HG03442 (cell line): Measurements from ENCODE around the gene F2RL3.

ENCODE experiments used
- ATAC-seq: cut with Tn5 transposase; IDR thresholded peaks from one replicate; pipeline ENCODE4 v1.9.1; 2021; ENCODE audit warnings: mild to moderate bottlenecking, moderate library complexity; ENCODE audit not compliant: unreplicated experiment

Gene F2RL3

DNA sequence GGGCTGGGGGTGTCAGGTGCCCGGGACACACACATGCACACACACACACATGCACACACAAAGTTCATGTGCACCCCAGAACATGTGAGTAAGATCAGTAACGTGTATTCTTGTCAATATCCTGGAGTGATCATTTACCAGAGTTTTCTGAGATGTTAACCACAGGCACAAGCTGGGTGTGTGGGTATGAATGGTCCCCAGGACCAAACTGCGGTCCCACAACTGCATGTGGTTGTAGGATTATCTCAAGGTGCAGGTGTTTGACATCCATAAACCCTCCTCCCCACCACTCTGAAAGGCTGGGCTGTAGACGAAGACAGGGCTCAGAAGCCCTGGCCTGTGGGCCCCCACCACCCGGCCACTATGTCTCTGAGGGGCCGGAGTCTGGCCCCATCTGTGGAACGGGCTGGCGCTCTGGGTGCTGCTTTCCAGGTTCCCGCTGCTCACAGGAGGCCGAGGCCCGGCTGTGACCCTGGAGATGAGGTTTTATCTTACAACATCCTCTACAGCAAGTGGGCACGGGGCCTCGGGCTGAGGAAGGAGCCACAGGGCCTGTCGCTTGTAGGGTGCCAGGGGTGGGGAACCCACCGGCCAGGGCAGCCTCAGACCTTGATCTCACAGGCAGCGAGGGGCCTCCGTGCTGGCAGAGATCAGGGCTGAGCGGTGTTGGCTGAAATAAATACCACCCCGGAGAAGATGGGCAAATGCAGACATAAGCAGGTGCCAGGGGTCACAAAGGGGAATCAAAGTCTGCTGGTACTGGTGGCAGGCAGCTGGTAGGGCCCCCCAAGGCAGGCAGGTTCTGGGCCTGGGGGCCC lies 4.3 kb downstream of the F2RL3 start:
- ATAC-seq, result no peak

DNA sequence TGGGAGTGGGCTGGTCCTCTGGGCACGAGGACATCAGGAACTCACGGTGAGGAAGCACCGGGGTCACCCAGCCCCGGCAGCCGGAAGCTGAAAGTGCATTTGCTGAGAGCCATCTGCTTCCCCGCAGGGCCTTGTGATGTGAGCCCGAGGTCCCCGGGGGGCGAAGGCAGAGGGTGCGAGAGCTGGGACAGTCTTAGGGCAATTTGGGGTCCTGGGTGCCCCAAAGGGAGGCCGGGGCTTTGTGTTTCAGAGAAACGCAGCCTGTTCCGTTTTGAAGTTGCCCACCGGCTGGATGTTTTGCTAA lies 4.8 kb downstream of the F2RL3 start:
- no peak for ATAC-seq

DNA sequence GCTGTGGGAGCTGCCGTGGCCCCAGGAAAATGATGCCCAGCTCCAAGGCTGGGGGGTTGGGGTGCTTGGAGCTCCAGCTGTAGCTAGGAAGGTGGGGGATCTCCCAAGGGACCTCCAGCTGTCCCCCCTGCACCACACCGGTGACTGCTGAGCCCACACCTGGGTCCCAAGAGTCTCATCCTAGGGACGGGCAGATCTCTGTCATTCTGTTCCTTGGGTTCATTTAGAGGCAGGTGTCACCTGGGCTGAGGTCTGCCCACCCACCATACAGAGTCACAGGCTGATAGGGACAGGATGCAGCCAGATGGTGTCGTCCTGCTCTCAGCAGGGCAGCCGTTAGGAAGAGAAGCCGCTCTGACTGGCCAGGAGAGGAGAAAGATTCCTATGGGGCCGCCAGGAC lies 5.3 kb downstream of the F2RL3 start:
- ATAC-seq, result no peak

DNA sequence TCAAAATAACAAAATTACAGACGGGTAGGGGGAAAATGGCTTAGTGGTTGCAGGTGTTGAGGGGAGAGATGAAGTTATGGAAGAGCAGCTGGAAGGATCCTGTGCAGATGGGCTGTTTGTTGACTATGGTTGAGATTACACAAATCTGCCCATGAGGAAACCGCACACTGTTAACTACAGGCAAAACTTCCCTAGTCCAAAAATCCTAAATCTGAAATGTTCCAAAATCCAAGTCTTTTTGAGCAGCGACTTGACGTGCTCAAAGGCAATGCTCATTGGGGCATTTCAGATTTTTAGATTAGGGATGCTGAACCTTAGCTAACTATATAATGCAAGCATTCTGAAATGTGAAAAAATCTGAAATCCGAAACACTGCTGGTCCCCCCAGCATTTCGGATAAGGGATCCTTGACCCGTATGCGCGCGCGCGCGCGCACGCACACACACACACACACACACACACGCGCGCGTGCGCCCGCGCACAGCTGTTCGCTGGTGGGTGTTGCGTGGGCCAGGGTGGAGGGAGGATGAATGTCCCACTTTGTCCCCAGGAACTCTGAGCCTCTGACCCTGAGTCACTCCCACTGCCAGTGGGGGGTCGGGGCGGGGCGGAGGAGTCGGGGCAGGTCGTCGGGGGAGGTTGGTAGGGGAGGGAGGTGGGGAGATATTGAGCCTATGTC lies 6.8 kb downstream of the F2RL3 start:
- ATAC-seq, result no peak

DNA sequence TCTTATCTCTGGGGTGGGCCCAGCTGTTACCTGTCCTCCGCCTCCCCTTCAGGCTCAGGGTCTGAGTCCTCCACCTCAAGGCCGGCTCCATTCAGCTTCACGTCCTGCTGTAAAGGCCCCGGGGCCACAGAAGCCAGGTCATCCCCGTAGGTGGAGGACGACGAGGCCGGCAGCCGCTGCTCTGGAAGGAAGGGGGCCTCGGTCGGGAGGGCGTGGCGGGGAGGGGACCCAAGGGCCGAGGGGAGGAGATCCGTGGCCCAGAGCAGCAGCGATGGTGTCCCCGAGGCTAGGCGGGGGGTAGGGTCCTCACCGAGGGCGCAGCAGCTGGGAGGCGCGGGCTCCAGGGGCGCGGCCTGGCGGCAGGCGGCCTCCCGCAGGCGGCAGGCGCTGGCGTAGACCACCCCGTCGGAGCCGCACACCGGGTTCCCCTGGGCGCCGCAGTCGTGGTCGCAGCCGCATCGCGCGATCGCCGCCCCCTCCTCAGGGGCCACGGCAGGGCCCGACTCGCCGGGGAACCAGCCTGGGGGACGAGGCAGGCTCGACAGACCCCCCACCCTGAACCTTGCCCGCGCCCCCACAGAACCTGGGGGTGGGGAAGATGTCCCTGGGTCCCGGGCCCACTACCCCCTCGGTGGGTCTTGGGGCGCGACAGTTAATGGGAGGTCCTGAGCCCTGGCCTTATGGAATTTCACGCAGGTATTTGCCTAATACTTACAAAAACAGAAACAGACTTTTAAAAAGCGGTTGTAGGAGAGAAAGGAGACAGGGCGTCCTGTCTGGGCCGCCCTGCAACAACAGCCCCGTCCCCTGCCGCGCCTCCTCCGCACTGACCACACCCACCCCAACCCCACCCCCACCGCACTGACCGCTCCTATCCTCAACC lies 7.6 kb downstream of the F2RL3 start:
- ATAC-seq, result peak; percentile 16

DNA sequence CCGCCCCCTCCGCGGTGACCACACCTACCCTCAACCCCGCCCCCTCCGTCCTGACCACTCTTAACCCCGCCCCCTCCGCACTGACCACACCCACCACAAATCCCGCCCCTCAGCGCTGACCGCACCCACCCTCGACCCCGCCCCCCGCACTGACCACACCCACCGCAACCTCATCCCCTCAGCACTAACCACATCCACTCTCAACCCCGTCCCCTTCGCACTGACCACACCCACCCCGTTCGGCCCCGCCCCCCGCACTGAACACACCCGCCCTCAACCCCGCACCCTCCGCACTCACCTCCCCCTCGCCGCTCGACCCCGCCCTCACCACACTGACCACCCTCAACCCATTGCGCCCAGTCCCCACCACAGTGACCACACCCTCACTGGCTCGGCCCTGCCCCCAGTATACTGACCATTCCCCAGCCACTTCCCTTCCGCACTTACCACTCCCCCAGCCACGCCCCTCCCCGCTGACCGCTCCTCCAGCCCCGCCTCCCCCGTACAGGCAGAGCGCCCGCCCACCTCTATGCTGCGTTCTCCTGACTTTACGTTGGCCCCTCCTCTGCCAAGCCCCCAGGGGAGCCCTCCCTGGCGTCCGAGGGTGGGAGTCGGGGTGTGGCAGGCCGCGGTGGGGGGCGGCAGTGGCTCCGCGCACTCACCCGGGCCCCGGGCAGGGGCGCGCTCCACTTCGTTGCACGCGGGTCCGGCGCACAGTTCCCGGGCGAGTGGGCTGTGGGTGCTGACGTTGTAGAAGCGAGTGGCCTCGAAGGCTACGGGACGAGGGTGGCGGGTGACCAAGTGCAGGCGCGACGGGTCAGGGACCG lies 8.4 kb downstream of the F2RL3 start:
- ATAC-seq, result peak; percentile 32

DNA sequence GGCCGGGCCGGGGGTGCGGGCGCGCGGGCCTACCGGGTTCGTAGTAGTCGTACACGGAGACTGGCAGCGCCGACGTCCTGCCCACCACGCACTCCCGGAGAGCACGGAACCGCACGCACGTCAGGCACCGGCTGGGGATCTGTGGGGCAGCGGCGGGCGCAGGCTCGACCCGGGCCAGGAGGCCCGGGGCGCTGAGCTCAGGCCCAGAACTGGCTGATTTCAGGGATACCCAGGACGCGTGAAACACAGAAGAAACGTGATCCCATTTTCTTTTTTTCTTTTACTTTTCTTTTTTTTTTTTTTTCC lies 9.0 kb downstream of the F2RL3 start:
- ATAC-seq, result peak; percentile 23

DNA sequence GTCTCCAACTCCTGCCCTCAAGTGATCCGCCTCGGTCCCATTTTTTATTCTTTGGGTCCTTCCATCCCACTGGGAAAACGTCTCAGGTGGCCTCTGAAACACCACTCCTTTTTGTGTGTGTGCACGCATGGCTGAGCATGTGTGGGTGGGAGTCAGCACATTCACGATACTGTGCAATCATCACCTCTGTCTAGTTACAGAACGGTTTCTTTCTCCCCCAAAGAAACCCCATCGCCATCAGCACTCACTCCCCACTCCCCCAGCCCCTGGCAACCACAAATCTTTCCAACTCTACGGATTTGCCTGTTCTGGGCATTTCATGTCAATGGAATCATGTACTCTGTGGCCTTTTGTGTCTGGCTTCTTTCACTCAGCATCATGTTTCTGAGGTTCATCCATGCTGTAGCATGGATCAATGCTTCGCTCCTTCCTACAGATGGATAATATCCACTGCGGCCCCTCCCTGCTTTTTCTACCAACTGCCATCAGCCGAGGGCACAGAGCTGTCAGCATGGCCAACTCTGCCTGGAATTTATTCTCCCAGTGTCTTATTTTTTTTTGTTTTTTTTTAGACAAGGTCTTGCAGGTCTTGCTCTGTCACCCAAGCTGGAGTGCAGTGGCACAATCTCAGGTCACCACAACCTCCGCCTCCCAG lies 9.7 kb downstream of the F2RL3 start:
- ATAC-seq, result no peak

DNA sequence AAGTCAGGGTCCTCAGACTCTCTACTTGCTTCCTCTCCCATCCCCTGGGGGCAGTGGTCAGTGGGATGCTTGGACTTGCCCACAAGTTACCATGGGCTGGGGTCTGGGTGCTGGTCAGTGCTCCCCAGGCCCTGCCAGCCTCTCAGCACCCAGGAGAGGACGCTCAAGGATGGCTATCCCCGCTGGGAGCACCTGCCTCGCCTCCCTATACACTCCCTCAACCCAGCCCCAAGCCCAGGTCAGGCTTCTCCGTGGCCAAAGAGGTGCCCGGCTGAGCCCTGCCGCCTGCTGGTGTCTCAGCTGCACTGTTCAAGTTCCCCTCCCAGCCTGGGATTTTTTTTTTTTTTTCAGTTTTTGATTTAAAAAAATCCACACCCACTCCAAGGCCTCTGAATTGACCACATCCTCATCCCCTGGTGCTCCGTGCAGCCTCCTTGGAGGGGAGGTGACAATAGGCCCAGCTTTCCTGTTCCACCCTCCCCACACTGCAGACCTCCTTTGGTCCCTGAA lies 10.8 kb downstream of the F2RL3 start:
- ATAC-seq, result no peak

DNA sequence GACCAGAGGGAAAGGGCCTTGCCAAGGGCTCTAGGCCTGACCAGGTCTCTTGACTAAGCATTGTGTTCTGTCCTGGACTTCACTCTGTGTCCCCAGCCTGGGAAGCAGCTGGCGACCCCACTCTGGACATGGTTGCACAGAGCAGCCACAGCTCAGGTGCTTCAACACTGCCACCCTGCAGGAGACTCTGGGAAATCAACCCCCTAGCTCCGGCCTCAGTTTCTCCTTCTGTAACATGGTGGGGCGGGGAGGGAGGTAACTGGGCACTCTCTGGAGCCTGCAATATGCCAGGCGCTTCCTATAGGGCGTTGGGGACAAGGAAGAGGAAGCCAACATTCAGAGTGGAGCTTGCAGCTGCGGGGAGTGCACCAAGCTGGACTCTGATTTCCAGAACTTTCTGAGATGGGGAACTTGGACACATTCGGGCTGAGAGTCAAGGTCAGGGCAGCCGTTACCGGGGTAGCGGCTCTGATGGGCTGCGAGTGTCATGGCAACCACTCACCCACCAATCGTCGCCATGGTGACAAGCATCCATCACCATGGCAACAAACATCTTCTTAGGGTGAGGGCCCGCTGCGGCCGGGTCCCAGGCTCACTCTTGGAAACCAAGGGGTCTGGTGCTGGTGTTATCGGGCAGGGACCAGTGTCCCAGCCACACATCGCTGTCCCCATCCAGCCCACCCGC lies 12.8 kb downstream of the F2RL3 start:
- ATAC-seq, result no peak

DNA sequence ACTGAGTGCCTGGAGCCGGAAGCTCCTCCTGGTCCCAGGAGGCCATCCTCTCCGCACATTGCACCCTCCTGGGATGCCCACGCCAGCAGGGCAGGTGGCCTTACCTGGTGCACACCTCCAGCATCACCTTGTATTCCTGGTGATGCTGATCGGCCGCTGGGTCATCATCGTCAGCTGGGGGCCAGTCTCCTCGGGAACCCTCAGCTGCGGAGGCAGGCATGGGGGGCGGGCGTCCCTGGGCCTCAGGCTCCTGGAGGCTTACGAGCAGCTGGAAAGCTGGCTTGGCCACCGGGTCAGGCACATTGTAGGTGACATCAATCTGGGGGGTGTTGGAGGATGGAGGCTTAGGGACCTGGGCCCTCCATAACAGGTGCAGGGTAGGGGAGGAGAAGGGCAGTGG lies 13.7 kb downstream of the F2RL3 start:
- ATAC-seq, result no peak

DNA sequence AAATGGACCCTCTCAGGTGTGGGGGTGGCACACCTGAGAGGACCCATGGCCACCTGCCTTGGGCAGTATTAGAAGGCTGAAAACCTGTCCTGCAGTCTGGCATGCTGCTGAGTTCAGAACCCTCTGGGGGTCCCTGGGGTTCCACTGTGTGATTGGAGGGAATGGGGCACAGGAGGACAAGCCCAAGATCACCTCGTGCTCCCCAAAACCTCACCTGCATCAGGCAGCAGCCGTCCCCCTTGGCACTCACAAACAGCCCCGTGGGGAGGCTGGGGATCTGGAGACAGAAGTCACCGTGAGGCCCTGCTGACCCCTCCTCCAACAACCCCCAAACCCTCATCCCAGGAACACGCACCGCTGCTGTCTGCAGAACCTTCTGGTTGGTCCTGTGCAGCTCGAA lies 14.5 kb downstream of the F2RL3 start:
- ATAC-seq, result no peak

DNA sequence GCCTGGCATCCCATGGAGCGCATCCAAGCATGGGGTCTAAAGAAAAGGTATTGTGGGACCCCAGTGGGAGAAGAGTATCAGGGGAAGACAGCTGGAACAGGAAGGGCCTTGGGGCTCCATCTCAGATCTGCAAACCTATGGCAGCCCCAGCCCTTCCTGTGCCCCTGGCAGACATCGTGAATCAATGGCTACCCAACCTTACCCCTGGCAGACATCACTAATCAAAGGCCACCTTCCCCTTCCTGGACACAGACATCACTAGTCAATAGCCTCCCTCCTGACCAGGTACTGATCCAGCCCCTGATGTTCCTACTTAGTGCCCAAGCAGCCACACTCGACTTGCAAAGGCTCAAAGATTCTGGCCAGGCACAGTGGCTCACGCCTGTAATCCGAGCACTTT lies 15.8 kb downstream of the F2RL3 start:
- no peak for ATAC-seq

DNA sequence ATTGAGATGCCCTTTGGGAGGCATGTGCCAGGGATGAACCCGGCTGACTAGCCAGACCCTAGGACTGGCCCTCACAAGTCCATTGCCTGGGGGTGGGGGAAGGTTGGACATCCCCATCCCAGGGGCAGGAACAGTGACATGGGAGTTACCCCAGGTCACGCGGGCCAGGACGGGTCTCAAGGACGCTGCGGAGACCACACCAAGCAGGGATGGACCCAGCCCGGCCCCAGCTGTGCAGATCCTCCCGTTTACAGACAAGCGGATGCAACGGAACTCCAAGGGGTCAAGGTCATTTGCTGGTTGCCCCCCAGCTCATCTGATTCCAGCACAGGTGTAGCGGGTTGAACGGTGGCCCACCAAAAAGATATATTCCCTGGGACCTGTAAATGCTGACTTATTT lies 20.0 kb downstream of the F2RL3 start:
- no peak for ATAC-seq

DNA sequence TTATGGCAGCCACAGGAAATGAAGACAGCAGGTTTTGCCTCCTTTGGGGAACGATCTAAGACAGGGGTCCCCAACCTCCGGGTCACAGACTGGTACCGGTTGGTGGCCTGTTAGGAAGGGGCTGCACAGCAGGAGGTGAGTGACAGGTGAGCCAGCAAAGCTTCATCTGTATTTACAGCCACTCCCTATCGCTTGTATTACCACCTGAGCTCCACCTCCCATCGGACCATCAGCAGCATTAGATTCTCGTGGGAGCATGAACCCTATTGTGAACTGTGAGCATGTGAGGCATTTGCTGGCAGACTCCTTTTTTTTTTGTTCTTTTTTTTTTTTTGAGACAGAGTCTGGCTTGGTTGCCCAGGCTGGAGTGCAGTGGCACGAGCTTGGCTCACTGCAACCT lies 22.2 kb downstream of the F2RL3 start:
- ATAC-seq, result no peak

DNA sequence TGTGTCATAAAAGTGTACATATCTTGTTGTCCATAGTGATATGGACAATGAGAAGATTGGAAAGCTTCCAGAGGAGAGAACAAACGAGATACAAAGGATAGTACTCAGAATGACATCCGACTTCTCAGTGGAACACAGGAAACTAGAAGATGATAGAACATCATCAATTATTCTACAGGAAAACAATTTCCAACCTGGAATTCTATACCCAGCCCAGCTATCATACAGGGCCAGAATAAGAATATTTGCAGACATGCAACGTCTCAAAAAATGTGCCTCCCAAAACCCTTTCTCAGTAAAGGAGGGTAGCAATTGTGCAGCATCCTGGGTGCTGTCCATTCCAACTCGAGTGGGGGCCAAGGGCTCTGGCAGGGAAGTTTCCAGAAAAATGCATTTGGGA lies 24.0 kb downstream of the F2RL3 start:
- ATAC-seq, result no peak

DNA sequence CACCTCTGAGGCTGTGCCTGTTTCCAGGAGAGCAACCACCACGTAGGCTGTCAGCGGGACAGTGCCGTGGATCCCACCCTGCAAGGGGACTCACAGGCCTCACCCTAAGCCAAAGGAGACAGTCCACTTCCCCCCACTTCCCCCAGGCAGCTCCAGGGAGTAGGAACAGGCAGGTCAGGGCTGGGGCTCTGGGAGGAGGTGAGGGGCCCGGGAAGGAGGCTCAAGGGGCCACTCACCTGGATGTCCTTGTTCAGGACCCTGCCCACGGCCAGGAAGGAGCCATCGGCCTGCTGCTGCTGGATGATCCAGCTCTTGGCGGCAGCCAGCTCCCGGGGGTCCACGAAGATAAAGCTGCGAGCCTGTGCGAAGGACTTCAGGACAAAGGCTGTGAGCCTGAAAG lies 25.6 kb downstream of the F2RL3 start:
- ATAC-seq, result no peak

DNA sequence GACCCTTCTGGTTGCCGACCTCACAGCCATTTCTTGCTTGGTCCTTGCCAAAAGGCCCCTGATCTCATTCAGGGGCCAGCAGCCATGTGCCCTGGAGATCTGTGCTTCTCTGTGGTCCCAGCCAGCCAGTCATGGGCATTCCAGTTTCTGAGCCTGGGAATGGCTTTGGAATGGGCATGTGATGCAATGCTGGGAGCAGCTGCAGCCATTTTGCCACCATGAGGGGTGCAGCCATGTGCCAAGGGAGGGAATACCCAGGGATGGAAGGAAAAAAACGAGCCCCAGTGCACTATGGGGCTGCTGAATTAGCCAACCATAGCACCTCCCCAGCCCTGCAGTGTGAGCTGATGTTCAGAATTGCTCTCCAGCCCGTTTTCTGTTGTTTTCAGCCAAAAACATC lies 26.3 kb downstream of the F2RL3 start:
- no peak for ATAC-seq

DNA sequence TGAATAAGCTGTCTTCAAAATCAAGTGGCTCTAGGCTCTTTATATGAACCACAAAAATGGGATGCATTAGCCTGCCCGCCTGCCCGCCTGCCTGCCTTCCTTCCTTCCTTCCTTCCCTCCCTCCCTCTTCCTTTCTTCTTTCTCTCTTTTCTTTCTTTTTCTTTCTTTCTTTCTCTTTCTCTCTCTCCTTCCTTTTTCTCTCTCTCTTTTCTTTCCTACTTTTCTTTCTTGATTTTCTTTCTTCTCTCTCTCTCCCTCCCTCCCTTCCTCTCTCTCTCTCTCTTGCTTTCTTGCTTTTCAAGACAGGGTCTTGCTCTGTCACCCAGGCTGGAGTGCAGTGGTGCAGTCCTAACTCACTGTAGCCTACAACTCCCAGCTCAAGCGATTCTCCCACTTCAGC lies 26.9 kb downstream of the F2RL3 start:
- no peak for ATAC-seq

DNA sequence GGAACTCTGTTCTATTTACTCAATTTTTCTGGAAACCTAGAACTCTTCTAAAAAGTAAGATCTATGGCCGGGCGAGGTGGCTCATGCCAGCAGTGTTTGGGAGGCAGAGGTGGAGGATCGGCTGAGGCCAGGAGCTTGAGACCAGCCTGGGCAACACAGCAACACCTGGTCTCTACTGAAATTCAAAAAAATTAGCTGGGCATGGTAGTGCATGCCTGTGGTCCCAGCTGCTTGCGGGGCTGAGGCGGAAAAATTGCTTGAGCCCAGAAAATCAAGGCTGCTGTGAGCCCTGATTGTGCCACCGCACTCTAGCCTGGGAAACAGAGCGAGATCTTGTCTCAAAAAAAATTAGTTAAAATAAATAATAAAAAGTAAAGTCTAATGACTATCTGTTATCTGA lies 28.6 kb downstream of the F2RL3 start:
- ATAC-seq, result no peak
